GM12875 (cell line): ENCODE results near the gene UBAC2.

Experiments
- H3K4me3 ChIP-seq: one replicate; pipeline ENCODE4 v1.5.1; 2011; ENCODE audit warnings: low read depth, low read length, control low read depth
- TF ChIP-seq, protein P1 (sequence below): IDR thresholded peaks from 2 replicates; pipeline ENCODE4 v1.5.1; 2011; ENCODE audit warnings: low read depth, mild to moderate bottlenecking, control low read depth, inconsistent platforms, low read length, moderate library complexity, borderline replicate concordance; ENCODE audit not compliant: insufficient read depth

UBAC2 gene

DNA sequence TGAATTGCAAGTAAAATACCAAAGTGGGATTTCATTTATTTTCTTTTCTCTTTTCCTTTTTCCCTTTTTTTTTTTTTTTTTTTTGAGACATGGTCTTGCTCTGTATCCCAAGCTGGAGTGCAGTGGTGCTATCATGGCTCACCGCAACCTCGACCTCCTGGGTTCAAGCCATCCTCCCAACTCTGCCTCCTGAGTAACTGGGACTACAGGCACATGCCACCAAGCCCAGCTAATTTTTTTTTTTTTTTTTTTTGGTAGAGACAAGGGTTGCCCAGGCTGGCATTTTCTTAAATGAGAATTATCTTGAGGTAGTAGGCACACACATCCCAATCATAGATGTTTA lies 175.1 kb downstream of the UBAC2 start:
- H3K4me3 ChIP-seq = no peak overlapping the region
- TF ChIP-seq, protein P1, sequence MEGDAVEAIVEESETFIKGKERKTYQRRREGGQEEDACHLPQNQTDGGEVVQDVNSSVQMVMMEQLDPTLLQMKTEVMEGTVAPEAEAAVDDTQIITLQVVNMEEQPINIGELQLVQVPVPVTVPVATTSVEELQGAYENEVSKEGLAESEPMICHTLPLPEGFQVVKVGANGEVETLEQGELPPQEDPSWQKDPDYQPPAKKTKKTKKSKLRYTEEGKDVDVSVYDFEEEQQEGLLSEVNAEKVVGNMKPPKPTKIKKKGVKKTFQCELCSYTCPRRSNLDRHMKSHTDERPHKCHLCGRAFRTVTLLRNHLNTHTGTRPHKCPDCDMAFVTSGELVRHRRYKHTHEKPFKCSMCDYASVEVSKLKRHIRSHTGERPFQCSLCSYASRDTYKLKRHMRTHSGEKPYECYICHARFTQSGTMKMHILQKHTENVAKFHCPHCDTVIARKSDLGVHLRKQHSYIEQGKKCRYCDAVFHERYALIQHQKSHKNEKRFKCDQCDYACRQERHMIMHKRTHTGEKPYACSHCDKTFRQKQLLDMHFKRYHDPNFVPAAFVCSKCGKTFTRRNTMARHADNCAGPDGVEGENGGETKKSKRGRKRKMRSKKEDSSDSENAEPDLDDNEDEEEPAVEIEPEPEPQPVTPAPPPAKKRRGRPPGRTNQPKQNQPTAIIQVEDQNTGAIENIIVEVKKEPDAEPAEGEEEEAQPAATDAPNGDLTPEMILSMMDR = no peak

DNA sequence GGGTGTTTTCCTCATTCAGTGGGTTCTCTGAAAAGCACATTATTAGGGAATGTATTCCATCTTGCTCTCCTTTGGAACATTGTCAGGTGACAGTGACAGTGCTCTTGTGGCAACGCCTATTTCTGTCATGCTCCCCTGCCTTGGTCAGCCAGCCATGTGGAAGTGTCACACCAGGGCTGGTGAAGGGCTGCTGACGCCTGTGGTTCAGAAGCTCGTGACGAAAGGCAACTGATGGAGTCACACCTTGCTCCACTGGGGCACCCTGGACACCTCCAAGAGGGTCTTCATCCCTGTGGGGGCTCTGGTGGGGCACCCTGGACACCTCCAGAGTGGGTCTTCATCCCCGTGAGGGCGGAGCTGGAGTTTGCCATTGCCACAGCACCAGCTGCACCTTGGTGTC lies 175.5 kb downstream of the UBAC2 start:
- no peak overlapping the region for H3K4me3 ChIP-seq

DNA sequence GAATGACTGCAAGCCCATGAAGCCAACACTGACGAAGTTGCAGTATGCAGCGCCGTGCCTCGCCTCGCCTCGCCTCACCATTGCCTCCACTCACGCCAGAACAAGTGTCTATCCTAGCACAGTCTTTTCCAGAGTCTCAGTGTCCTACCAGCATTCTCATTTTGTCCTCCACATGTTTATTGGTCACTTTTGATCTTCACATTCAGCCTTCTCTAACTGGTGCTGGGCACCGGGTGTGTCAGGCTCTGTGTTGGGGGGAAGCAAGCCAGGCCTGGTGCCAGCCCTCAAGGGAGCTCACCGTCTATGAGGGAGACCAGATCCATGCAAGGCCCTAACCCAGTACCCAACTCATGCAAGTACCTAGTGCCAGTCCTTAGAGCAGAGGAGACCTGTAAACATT lies 176.3 kb downstream of the UBAC2 start:
- TF ChIP-seq, protein P1 = no peak
- no peak overlapping the region for H3K4me3 ChIP-seq

More for the DNA sequence above, 175.5 kb downstream of the UBAC2 start:
- TF ChIP-seq, protein P1 = no peak

DNA sequence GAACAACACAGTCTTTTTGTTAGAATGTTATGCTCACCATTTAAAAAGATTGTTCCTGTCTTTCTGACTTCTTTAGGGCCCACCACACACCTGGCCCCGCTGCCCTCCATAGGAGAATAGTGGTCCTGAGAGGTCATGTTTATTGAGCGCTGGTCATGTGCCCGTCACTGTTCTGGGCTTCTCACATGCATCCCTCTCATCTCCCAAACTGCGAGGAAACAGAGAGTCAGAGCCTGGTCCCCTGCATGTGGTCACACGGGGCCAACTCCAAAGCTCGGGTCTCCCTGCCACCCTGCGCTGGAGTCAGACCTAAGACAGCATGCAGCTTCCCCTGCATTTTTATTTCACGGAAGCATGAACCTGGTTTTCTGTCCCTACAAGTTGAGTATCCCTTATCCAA lies 177.0 kb downstream of the UBAC2 start:
- no peak overlapping the region for H3K4me3 ChIP-seq
- TF ChIP-seq, protein P1 = no peak

DNA sequence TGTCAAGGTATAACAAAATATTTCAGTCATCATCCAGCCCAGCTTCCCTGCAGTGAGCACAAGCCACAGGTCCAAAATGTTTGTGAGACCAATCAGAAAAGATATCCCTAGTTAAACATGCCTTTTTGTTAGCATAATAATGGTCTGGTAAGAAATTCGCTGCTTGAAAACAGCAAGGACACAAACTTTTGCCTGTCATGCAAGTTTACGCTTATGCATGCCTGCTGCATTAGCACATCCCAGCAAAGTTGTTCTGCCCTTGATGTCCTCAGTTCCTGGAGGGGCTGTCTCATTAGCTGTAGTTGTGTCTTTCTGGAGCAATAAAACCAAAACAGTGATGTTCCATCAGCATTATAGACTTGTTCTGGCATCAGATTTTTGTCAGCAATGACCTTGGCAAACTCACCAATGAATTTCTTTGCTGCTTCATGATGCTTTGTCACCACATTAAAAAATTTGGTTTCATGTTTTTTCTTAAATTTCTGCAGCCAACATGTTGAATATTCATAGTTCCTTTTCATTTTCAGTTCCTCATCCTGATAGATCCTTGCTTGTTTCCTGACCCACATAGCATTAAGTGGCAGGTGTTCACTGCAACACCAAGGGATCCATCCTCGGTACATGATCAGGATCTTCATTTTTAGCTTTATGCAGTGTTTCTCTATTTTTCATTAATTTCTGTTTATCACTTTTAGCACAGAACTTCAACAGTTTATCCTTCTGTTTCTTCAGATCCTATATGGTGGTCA lies 178.5 kb downstream of the UBAC2 start:
- H3K4me3 ChIP-seq = no peak overlapping the region
- TF ChIP-seq, protein P1 = no peak

DNA sequence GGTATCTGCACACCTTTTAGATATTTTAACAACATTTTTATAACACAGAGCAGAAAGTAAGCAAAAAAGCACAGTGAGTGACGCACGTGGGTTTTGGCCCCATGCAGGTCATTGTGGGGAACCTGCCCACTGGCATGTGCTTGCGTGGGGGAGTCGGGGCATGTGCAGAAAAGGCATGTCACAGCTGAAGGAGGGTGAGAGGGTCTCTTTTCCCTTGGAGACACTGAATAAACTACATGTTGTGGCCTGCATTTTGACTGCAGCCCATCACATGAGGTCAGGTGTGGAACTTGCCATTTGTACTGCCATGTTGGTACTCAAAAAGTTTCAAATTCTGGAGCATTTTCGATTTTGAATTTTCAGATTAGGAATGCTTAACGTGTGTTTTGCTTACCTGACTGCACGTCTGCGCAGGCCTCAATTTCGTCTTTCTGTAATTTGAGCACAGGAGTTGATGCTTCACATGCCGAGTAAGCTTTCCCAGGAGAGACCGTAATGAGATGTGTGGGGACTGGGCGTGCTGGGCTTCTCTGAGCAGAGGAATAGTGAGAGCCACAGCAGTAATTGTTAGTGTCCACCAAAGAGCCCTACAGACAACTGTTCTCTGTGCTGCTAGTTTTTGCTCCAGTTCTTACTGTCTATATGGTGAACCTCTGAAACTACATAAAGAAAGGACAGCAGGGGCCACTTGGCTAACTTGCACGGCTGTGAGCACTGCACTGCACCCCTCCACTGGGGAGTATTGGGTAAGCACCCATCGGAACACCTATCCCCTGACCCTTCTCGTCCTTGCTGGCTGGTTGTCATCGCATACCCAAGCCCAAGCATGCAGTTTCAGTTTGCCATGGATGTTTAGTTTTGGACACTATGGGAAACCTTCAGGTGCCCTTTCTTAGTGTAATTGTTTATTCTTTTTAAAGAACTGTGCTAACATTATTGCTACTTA lies 179.5 kb downstream of the UBAC2 start:
- no peak overlapping the region for H3K4me3 ChIP-seq
- TF ChIP-seq, protein P1 = no peak
